ENCODE results near the gene RCSD1. TPM values are rescaled to one million over a fixed set of nuclear protein-coding genes. Genes with fewer than 3 reads are reported as not detected.

The RCSD1 gene
- total and polyA plus RNA-seq, 2 of the 4 experiments (the other 2 are of a cell fraction): 0.03 TPM; not detected in 1

- no peak overlapping the region for H2AFZ ChIP-seq (replicated peaks; ENCODE audit: low read length, poor library complexity)
- POLR2A ChIA-PET (ENCODE audit: unreplicated experiment): no interaction called here
- no peak overlapping the region for H4K5ac ChIP-seq (ENCODE audit: low read depth, low read length)
- no peaks in the 10 kb centered on the region for H3K9me1 ChIP-seq (ENCODE audit: insufficient read depth, low read length)
- H3K9me3 ChIP-seq (ENCODE audit: control insufficient read depth, insufficient read depth, low read length): no peaks in the 10 kb centered on the region
- H3K79me1 ChIP-seq (ENCODE audit: low read depth in 1 of 2, low read length in 2 of 2): no peaks in the 10 kb centered on the region
- no peak overlapping the region for H3K27ac ChIP-seq (ENCODE audit: insufficient read depth, low read length)
- H4K91ac ChIP-seq (ENCODE audit: insufficient read depth, low read depth, low read length): no peak overlapping the region
- CTCF ChIA-PET: no interaction called here
- no peak overlapping the region for H2BK20ac ChIP-seq (ENCODE audit: low read depth, low read length)
- no peaks in the 10 kb centered on the region for H3K36me3 ChIP-seq (ENCODE audit: control insufficient read depth, insufficient read depth, low read length)
- H2BK15ac ChIP-seq (ENCODE audit: low read depth, low read length): no peak overlapping the region
- no peaks in the 10 kb centered on the region; the same call in none of the 2 replicates for H3K27me3 ChIP-seq (ENCODE audit: control insufficient read depth, insufficient read depth, low read length)
- no peak overlapping the region for H3K14ac ChIP-seq (replicated peaks; ENCODE audit: low read depth, low read length)
- in situ Hi-C loops (cut with MboI; ENCODE audit: low sequenced_read_pairs) (no loop called here), dilution Hi-C loops (cut with HindIII; ENCODE audit: low sequenced_read_pairs, unreplicated experiment) (no loop called here), intact Hi-C loops (cut with micrococcal nuclease) (no loop called here)
- BruUV-seq (replicated peaks): no TSS peak
- no peak overlapping the region for H4K8ac ChIP-seq (ENCODE audit: low read depth in 2 of 2, low read length in 2 of 2)
- no CpG with 5 or more reads among the region's 5 CpGs for WGBS, 2 experiments (ENCODE audit: extremely low coverage in 2 of 2, insufficient read length in 1 of 2)
- no peak overlapping the region for H3K4me2 ChIP-seq (ENCODE audit: low read depth, low read length)
- H2AK5ac ChIP-seq (ENCODE audit: low read depth, low read length): no peak overlapping the region
- TF ChIP-seq CEBPB (IDR thresholded peaks at IDR 0.05; ENCODE audit: low read depth, low read length): no peak
- TF ChIP-seq CHD1 (IDR thresholded peaks at IDR 0.05; ENCODE audit: low read depth, low read length): no peak
- TF ChIP-seq FOS (IDR thresholded peaks at IDR 0.05; ENCODE audit: low read depth, low read length): no peak
- no peak for TF ChIP-seq RAD21 (IDR thresholded peaks at IDR 0.05; ENCODE audit: low read length)
- TF ChIP-seq, protein P1, sequence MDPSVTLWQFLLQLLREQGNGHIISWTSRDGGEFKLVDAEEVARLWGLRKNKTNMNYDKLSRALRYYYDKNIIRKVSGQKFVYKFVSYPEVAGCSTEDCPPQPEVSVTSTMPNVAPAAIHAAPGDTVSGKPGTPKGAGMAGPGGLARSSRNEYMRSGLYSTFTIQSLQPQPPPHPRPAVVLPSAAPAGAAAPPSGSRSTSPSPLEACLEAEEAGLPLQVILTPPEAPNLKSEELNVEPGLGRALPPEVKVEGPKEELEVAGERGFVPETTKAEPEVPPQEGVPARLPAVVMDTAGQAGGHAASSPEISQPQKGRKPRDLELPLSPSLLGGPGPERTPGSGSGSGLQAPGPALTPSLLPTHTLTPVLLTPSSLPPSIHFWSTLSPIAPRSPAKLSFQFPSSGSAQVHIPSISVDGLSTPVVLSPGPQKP (IDR thresholded peaks at IDR 0.05; ENCODE audit: borderline replicate concordance, low read depth, low read length): no peak
- TF ChIP-seq NFE2L2 (IDR thresholded peaks at IDR 0.05; ENCODE audit: low read depth, low read length): no peak
- no peak for TF ChIP-seq MAZ (IDR thresholded peaks at IDR 0.05; ENCODE audit: borderline replicate concordance, low read depth, low read length)
- TF ChIP-seq SMC3 (IDR thresholded peaks at IDR 0.05; ENCODE audit: low read depth, low read length): no peak
- TF ChIP-seq RFX5 (IDR thresholded peaks at IDR 0.05; ENCODE audit: low read depth, low read length): no peak
- no peak for TF ChIP-seq MAFK (IDR thresholded peaks at IDR 0.05; ENCODE audit: low read depth, low read length)
- TF ChIP-seq, protein P2, sequence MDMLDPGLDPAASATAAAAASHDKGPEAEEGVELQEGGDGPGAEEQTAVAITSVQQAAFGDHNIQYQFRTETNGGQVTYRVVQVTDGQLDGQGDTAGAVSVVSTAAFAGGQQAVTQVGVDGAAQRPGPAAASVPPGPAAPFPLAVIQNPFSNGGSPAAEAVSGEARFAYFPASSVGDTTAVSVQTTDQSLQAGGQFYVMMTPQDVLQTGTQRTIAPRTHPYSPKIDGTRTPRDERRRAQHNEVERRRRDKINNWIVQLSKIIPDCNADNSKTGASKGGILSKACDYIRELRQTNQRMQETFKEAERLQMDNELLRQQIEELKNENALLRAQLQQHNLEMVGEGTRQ (IDR thresholded peaks at IDR 0.05; ENCODE audit: low read depth, low read length): no peak
- no peak for TF ChIP-seq POLR2A (IDR thresholded peaks at IDR 0.05; ENCODE audit: low read depth, low read length)
- no peak for TF ChIP-seq RCOR1 (IDR thresholded peaks at IDR 0.05; ENCODE audit: insufficient replicate concordance, low read length)
- H3K56ac ChIP-seq (ENCODE audit: extremely low read depth, insufficient read depth, low read length): no peak overlapping the region
- H3K4ac ChIP-seq (ENCODE audit: low read depth, low read length): no peak overlapping the region
- no peak overlapping the region for H3K9ac ChIP-seq (ENCODE audit: low read depth, low read length)
- ATAC-seq (ENCODE audit: low read depth) (no peak), DNase-seq (no peak)
- no peak overlapping the region for H3K23ac ChIP-seq (ENCODE audit: low read depth, low read length)
- no peak overlapping the region for H3K18ac ChIP-seq (ENCODE audit: low read depth, low read length)
- H2BK120ac ChIP-seq (ENCODE audit: low read depth, low read length): no peak overlapping the region
- H4K20me1 ChIP-seq (ENCODE audit: insufficient read depth, low read length): no peaks in the 10 kb centered on the region
- H2BK5ac ChIP-seq (ENCODE audit: low read depth, low read length, poor library complexity, severe bottlenecking): no peak overlapping the region
- H3K4me1 ChIP-seq (ENCODE audit: control insufficient read depth, insufficient read depth, low read length): no peaks in the 10 kb centered on the region
- H2AK9ac ChIP-seq (replicated peaks; ENCODE audit: low read depth, low read length, poor library complexity): no peak overlapping the region
- no peak overlapping the region for H3K4me3 ChIP-seq (ENCODE audit: insufficient read depth, low read depth, low read length)
These were observed 36.2 kb upstream of the RCSD1 start for GRCh38 chr1:167593860-167594259.

Data from IMR-90 (cell line).